ENCODE measurements around the gene DLGAP1. TPM values are rescaled to one million over a fixed set of nuclear protein-coding genes. Genes with fewer than 3 reads are reported as not detected.
A peak's percentile ranks its signal among the peaks of the same experiment; 100 is the strongest.

Gene DLGAP1
- total and polyA plus RNA-seq, 2 of the 13 experiments (the other 11 are each of a cell fraction or from before 2014, with no cell fraction given) = 0.01 TPM; not detected in 1

DNA sequence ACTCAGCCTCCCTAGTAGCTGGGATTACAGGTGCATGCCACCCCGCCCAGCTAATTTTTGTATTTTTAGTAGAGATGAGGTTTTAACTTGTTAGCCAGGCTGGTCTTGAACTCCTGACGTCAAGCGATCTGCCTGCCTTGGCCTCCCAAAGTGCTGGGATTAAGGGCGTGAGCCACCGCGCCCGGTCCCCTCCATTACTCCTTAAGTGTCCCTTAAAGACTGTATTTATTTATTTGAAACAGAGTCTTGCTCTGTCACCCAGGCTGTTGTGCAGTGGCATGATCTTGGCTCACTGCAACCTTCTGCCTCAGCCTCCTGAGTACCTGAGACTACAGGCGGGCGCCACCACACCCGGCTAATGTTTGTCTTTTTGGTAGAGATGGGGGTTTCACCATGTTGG lies 856.5 kb downstream of the DLGAP1 start:
- Histone ChIP-seq H3K27me3 (ENCODE audit: control insufficient read depth in 1 of 2, insufficient read depth in 2 of 2, low read length in 2 of 2) (no peaks in the 10 kb centered on the region; a peak in 1 of 5 replicates), H3K36me3 (replicated peaks in 1 of 2; ENCODE audit: control insufficient read depth in 1 of 2, insufficient read depth in 2 of 2, low read length in 2 of 2) (peaks cover 0 to 6% of the 10 kb centered on the region in 2 experiments; a peak in 2 of 5 replicates), H3K79me2 (ENCODE audit: insufficient read depth, low read length) (peaks cover 35% of the 10 kb centered on the region), H3K4me3 (replicated peaks in 1 of 3; ENCODE audit: insufficient read depth in 1 of 3, low read depth in 2 of 3, low read length in 3 of 3) (no peak overlapping the region), H3K9ac (ENCODE audit: insufficient read depth, low read depth, low read length) (no peak overlapping the region), H3K9me3 (ENCODE audit: low read length) (no peaks in the 10 kb centered on the region), H3K27ac (ENCODE audit: extremely low read length, insufficient read depth, low read length) (peak overlapping the region; percentile 14), H3K4me1 (ENCODE audit: insufficient read depth, low read length) (peaks cover 74% of the 10 kb centered on the region), H3K4me2 (ENCODE audit: low read depth, low read length) (no peak overlapping the region; the same call in 1 of the 2 replicates), H2AFZ (ENCODE audit: low read length) (no peak overlapping the region), H4K20me1 (ENCODE audit: insufficient read depth, low read length) (no peaks in the 10 kb centered on the region)
- intact Hi-C loops (cut with micrococcal nuclease; ENCODE audit: unreplicated experiment) = no loop called here
- ChIA-PET CTCF (ENCODE audit: low intra/inter-chr PET ratio, low total read pairs) (no interaction called here), POLR2A (interaction anchor here (1.2 to 11.2 kb wide), 4 partner anchors 20 to 68 kb away, joined by 5 to 271 read pairs (median 77); no protein-coding TSS in a partner anchor)
- ATAC-seq (no peak), DNase-seq (ENCODE audit: low spot score) (no peak), FAIRE-seq (no peak)
- no TSS peak for BruUV-seq (replicated peaks)
- WGBS (ENCODE audit: low lambda C conversion rate) = 96% methylated on average over 10 of the region's 10 CpGs
- TF ChIP-seq POLR2G (IDR thresholded peaks at IDR 0.05; ENCODE audit: low read depth, low read length) (peak; percentile 41; the same call in 1 of the 2 replicates), ZNF496 (CRISPR knock-in tag; IDR thresholded peaks at IDR 0.05; ENCODE audit: insufficient replicate concordance) (no peak), ZNF589 (CRISPR knock-in tag; conservative IDR thresholded peaks at IDR 0.05) (no peak), ZNF136 (CRISPR knock-in tag; IDR thresholded peaks at IDR 0.05; ENCODE audit: low read depth) (no peak), BRCA1 (CRISPR knock-in tag; IDR thresholded peaks at IDR 0.05) (no peak)
- in situ Hi-C loops (cut with HindIII; ENCODE audit: extremely low pct_ligation_motif_present, low pct_unique_long_range_greater_than_20kb) = no loop called here

DNA sequence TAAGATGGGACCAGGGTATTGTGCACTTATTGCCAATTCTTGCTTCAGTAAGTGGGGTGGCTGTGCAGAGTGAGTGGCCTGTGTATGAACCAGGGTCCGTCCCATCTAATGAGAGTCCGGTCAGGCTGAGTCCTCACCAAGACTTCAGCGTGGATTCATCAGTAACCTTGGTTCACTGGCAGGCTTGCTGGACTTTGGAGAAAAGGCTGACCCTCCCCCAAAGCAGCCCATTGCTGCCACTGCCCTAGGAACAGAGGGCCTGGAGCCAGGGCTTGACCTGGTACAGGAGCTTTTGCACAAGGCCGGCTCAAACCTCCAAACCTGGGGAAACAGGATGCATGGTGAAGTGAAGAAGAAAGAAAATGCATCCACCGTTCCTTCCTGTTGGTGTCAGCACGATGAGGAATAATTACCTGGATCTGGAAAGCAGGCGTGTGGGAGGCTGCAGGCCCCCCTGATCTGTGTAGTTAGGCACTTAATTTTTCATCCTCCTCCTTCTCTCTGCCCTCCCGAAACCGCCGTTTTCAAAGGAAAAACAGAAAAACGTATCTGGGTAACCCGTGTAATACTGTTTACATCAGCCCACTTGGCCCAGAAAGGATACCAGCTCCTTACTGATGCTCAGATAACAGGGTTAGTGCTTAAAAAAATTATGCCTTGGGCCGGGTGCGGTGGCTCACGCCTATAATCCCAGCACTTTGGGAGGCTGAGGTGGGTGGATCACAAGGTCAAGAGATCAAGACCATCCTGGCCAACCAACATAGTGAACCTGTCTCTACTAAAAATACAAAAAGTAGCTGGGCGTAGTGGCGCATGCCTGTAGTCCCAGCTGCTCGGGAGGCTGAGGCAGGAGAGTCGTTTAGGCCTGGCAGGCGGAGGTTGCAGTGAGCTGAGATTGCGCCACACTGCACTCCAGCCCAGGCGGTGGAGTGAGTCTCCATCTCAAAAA lies 857.4 kb downstream of the DLGAP1 start:
- Histone ChIP-seq H3K4me2 (ENCODE audit: low read depth, low read length) (peak overlapping the region; percentile 95), H3K27ac (ENCODE audit: extremely low read length, insufficient read depth, low read length) (peak overlapping the region; percentile 96), H3K79me2 (ENCODE audit: insufficient read depth, low read length) (peaks cover 35% of the 10 kb centered on the region), H4K20me1 (ENCODE audit: insufficient read depth, low read length) (no peaks in the 10 kb centered on the region), H3K9ac (ENCODE audit: insufficient read depth, low read depth, low read length) (peak overlapping the region; percentile 96), H3K9me3 (ENCODE audit: low read length) (no peaks in the 10 kb centered on the region), H3K4me3 (replicated peaks in 1 of 3; ENCODE audit: insufficient read depth in 1 of 3, low read depth in 2 of 3, low read length in 3 of 3) (peak overlapping the region; percentile 19 to 78 (median 73); a peak in 5 of 6 replicates), H2AFZ (ENCODE audit: low read length) (no peak overlapping the region), H3K4me1 (ENCODE audit: insufficient read depth, low read length) (peaks cover 74% of the 10 kb centered on the region), H3K36me3 (replicated peaks in 1 of 2; ENCODE audit: control insufficient read depth in 1 of 2, insufficient read depth in 2 of 2, low read length in 2 of 2) (peaks cover 0 to 6% of the 10 kb centered on the region in 2 experiments; a peak in 2 of 5 replicates), H3K27me3 (ENCODE audit: control insufficient read depth in 1 of 2, insufficient read depth in 2 of 2, low read length in 2 of 2) (no peaks in the 10 kb centered on the region; a peak in 1 of 5 replicates)
- POLR2A ChIA-PET = interaction anchor here (1.2 to 11.2 kb wide), 7 partner anchors 9 to 144 kb away, joined by 5 to 271 read pairs (median 79); no protein-coding TSS in a partner anchor
- ATAC-seq (no peak), DNase-seq (ENCODE audit: low spot score) (no peak), FAIRE-seq (no peak)
- no TSS peak for BruUV-seq (replicated peaks)
- in situ Hi-C loops (cut with HindIII; ENCODE audit: extremely low pct_ligation_motif_present, low pct_unique_long_range_greater_than_20kb) (no loop called here), intact Hi-C loops (cut with micrococcal nuclease; ENCODE audit: unreplicated experiment) (no loop called here)
- WGBS (ENCODE audit: low lambda C conversion rate) = 88% methylated on average over 20 of the region's 22 CpGs
- CTCF ChIA-PET (ENCODE audit: low intra/inter-chr PET ratio, low total read pairs) = no interaction called here
- peak; percentile 67 for TF ChIP-seq CEBPB (IDR thresholded peaks at IDR 0.05; ENCODE audit: borderline replicate concordance, low read depth, low read length)
- TF ChIP-seq ZIK1 (CRISPR knock-in tag; IDR thresholded peaks at IDR 0.05; ENCODE audit: borderline replicate concordance, low read depth) = no peak
- TF ChIP-seq POLR2G (IDR thresholded peaks at IDR 0.05; ENCODE audit: low read depth, low read length) = peak; percentile 7
- TF ChIP-seq CEBPG (CRISPR knock-in tag; IDR thresholded peaks at IDR 0.05) = peak; percentile 39; the same call in 1 of the 2 replicates
- TF ChIP-seq, protein P1, sequence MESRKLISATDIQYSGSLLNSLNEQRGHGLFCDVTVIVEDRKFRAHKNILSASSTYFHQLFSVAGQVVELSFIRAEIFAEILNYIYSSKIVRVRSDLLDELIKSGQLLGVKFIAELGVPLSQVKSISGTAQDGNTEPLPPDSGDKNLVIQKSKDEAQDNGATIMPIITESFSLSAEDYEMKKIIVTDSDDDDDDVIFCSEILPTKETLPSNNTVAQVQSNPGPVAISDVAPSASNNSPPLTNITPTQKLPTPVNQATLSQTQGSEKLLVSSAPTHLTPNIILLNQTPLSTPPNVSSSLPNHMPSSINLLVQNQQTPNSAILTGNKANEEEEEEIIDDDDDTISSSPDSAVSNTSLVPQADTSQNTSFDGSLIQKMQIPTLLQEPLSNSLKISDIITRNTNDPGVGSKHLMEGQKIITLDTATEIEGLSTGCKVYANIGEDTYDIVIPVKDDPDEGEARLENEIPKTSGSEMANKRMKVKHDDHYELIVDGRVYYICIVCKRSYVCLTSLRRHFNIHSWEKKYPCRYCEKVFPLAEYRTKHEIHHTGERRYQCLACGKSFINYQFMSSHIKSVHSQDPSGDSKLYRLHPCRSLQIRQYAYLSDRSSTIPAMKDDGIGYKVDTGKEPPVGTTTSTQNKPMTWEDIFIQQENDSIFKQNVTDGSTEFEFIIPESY (CRISPR knock-in tag; IDR thresholded peaks at IDR 0.05) = peak; percentile 88
- 0 out of 2 replicates have a peak, but pooled peaks have one; percentile 23 for TF ChIP-seq ZNF264 (CRISPR knock-in tag; IDR thresholded peaks at IDR 0.05)
- TF ChIP-seq, protein P2, sequence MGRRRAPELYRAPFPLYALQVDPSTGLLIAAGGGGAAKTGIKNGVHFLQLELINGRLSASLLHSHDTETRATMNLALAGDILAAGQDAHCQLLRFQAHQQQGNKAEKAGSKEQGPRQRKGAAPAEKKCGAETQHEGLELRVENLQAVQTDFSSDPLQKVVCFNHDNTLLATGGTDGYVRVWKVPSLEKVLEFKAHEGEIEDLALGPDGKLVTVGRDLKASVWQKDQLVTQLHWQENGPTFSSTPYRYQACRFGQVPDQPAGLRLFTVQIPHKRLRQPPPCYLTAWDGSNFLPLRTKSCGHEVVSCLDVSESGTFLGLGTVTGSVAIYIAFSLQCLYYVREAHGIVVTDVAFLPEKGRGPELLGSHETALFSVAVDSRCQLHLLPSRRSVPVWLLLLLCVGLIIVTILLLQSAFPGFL (CRISPR knock-in tag; IDR thresholded peaks at IDR 0.05) = no peak
- 0 out of 2 replicates have a peak, but pooled peaks have one; percentile 44 for TF ChIP-seq ZNF572 (CRISPR knock-in tag; IDR thresholded peaks at IDR 0.05)
- TF ChIP-seq MED1 (CRISPR knock-in tag; IDR thresholded peaks at IDR 0.05) = peak; percentile 17; the same call in 1 of the 2 replicates

Data from HepG2 (cell line).